K562 (cell line): Measurements from ENCODE around the gene CPT1C. TPM values are rescaled to one million over a fixed set of nuclear protein-coding genes. Genes with fewer than 3 reads are reported as not detected.

Source experiments
- EP300 ChIP-seq: IDR thresholded peaks from 2 replicates; pipeline ENCODE4 v1.6.1; 2012; ENCODE audit warnings: low read length, improper control_type of control experiment
- FOXP1 ChIP-seq: sonication (generic); formaldehyde crosslinking; IDR thresholded peaks from 2 replicates; pipeline ENCODE4 v1.8.0; 2022; ENCODE audit warnings: mild to moderate bottlenecking, missing genetic modification reagents
- GTF3C2 ChIP-seq: IDR thresholded peaks from 3 replicates; pipeline ENCODE4 v1.6.1; 2011; ENCODE audit warnings: borderline replicate concordance, mild to moderate bottlenecking, moderate library complexity; ENCODE audit not compliant: insufficient read length; ENCODE audit errors: extremely low read depth
- HCFC1 ChIP-seq: IDR thresholded peaks from 2 replicates; pipeline ENCODE4 v1.6.1; 2012; ENCODE audit warnings: low read depth, low read length, improper control_type of control experiment
- HNRNPH1 ChIP-seq: fragments of 200-400 bp; formaldehyde crosslinking; optimal IDR thresholded peaks from 2 replicates; pipeline ENCODE3; 2017; ENCODE audit warnings: low read depth, mild to moderate bottlenecking, low read length, moderate library complexity
- MCM3 ChIP-seq: fragments of 450-650 bp; IDR thresholded peaks from 2 replicates; pipeline ENCODE4 v1.6.1; 2016
- PBX2 ChIP-seq, 2 experiments: IDR thresholded peaks in 1 of 2; conservative IDR thresholded peaks in 1 of 2; 2 replicates each; pipeline ENCODE4 v1.6.1; 2016; ENCODE audit warnings: low read depth in 2 of 2, mild to moderate bottlenecking in 1 of 2, missing compliant biosample characterization in 1 of 2, missing genetic modification characterization in 1 of 2, moderate library complexity in 1 of 2
- PCBP1 ChIP-seq: fragments of 200-400 bp; formaldehyde crosslinking; IDR thresholded peaks from 2 replicates; pipeline ENCODE4 v1.6.1; 2018; ENCODE audit warnings: mild to moderate bottlenecking, low read depth, low read length; ENCODE audit not compliant: poor library complexity, severe bottlenecking
- PHF8 ChIP-seq: fragments of 200-600 bp; sonication (generic); IDR thresholded peaks from 2 replicates; pipeline ENCODE4 v1.6.1; 2012; ENCODE audit warnings: mixed run types, mild to moderate bottlenecking, inconsistent platforms, low read length, moderate library complexity, borderline replicate concordance
- POU5F1 ChIP-seq: fragments of 150-350 bp; IDR thresholded peaks from 2 replicates; pipeline ENCODE4 v1.6.1; 2014; ENCODE audit warnings: borderline replicate concordance, low read length, low read depth, mild to moderate bottlenecking; ENCODE audit not compliant: partially characterized antibody
- SIRT6 ChIP-seq: IDR thresholded peaks from one replicate; pipeline ENCODE4 v1.6.1; 2012; ENCODE audit warnings: low read depth, mild to moderate bottlenecking, control low read depth, inconsistent platforms, low read length, moderate library complexity
- SUPT5H ChIP-seq: fragments of 450-650 bp; IDR thresholded peaks from 2 replicates; pipeline ENCODE4 v1.6.1; 2016
- TCFL5 ChIP-seq: fragments of 250-450 bp; sonication (Bioruptor Pico); conservative IDR thresholded peaks from 2 replicates; pipeline ENCODE4 v1.6.1; 2021; ENCODE audit warnings: mild to moderate bottlenecking, moderate library complexity, matching md5 sums
- YBX1 ChIP-seq: fragments of 450-650 bp; IDR thresholded peaks from 2 replicates; pipeline ENCODE4 v1.7.1; 2016; ENCODE audit warnings: mild to moderate bottlenecking
- ZNF124 ChIP-seq: sonication (generic); formaldehyde crosslinking; IDR thresholded peaks from 2 replicates; pipeline ENCODE4 v1.8.1; 2022; ENCODE audit warnings: missing genetic modification reagents
- ZNF217 ChIP-seq: sonication (generic); formaldehyde crosslinking; IDR thresholded peaks from 2 replicates; pipeline ENCODE4 v1.8.0; 2022; ENCODE audit warnings: mild to moderate bottlenecking, missing genetic modification reagents
- ZNF696 ChIP-seq: fragments of 250-450 bp; sonication (Bioruptor Pico); conservative IDR thresholded peaks from 2 replicates; pipeline ENCODE4 v1.4.0; 2020; ENCODE audit warnings: mild to moderate bottlenecking, moderate library complexity
- polyA plus RNA-seq, 8 experiments: library from polyadenylated mRNA; depleted of rRNA in 4 of 8; stranded (reverse) in 5 of 8; unstranded in 3 of 8; fragments of >200 nt; fragmentation: Nextera tagmentation in 2 of 8; fragmentation: Illumina TruSeq in 1 of 8; extraction: Ambion mirVana in 2 of 8; extraction: Trizol in 1 of 8; gene quantifications; 2 replicates each; pipeline versions ENCODE4 v1.2.1 to v1.2.3, GENCODE V29; 2011 to 2014; ENCODE audit warnings: inconsistent platforms in 1 of 8, missing spikeins in 1 of 8
- total RNA-seq, 7 experiments: library from RNA; depleted of rRNA in 6 of 7; stranded (reverse); fragments of >200 nt in 6 of 7; fragmentation: Illumina TruSeq in 2 of 7; extraction: Trizol in 2 of 7; gene quantifications; 2 replicates each; pipeline versions ENCODE4 v1.2.1 to v1.2.3, GENCODE V29; 2011 to 2021; ENCODE audit warnings: low replicate concordance in 1 of 7
- TF ChIP-seq, protein P1 (sequence below): fragments of 450-650 bp; conservative IDR thresholded peaks from 2 replicates; pipeline ENCODE4 v1.6.1; 2016; ENCODE audit warnings: missing genetic modification characterization, low read depth, mild to moderate bottlenecking, missing compliant biosample characterization, moderate library complexity
- TF ChIP-seq, protein P2 (sequence below): fragments of 450-650 bp; formaldehyde crosslinking; IDR thresholded peaks from 2 replicates; pipeline ENCODE4 v1.4.0; 2020; ENCODE audit warnings: mild to moderate bottlenecking, moderate library complexity

CPT1C gene
- total and polyA plus RNA-seq, 9 of the 15 experiments (the other 6 are each of a cell fraction or from before 2014, with no cell fraction given) = 1.9 to 12.3 (median 3.0) TPM

GRCh38 chr19:49641688-49642491, 49.0 kb upstream of the CPT1C start, which contains the start of gene SCAF1 (continued):
- TF ChIP-seq PBX2 (CRISPR knock-in tag; IDR thresholded peaks at IDR 0.05; ENCODE audit: low read depth) = no peak
- no peak for TF ChIP-seq PBX2 (tag; conservative IDR thresholded peaks at IDR 0.05; ENCODE audit: low read depth)
- peak; percentile 85 for TF ChIP-seq SUPT5H
- TF ChIP-seq, protein P1, sequence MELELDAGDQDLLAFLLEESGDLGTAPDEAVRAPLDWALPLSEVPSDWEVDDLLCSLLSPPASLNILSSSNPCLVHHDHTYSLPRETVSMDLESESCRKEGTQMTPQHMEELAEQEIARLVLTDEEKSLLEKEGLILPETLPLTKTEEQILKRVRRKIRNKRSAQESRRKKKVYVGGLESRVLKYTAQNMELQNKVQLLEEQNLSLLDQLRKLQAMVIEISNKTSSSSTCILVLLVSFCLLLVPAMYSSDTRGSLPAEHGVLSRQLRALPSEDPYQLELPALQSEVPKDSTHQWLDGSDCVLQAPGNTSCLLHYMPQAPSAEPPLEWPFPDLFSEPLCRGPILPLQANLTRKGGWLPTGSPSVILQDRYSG = no peak
- peak; percentile 98 for TF ChIP-seq HCFC1
- no peak for TF ChIP-seq ZNF124 (CRISPR knock-in tag)
- TF ChIP-seq EP300 = peak; percentile 32; the same call in 1 of the 2 replicates
- TF ChIP-seq PCBP1 = no peak
- TF ChIP-seq PHF8 = peak; percentile 75; the same call in 1 of the 2 replicates
- no peak for TF ChIP-seq GTF3C2
- TF ChIP-seq, protein P2, sequence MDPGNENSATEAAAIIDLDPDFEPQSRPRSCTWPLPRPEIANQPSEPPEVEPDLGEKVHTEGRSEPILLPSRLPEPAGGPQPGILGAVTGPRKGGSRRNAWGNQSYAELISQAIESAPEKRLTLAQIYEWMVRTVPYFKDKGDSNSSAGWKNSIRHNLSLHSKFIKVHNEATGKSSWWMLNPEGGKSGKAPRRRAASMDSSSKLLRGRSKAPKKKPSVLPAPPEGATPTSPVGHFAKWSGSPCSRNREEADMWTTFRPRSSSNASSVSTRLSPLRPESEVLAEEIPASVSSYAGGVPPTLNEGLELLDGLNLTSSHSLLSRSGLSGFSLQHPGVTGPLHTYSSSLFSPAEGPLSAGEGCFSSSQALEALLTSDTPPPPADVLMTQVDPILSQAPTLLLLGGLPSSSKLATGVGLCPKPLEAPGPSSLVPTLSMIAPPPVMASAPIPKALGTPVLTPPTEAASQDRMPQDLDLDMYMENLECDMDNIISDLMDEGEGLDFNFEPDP (CRISPR knock-in tag) = no peak
- no peak for TF ChIP-seq MCM3
- TF ChIP-seq SIRT6 = no peak
- TF ChIP-seq ZNF696 (CRISPR knock-in tag) = no peak
- no peak for TF ChIP-seq FOXP1 (CRISPR knock-in tag)
- no peak for TF ChIP-seq YBX1
- TF ChIP-seq HNRNPH1 = no peak
- peak; percentile 92 for TF ChIP-seq POU5F1
- TF ChIP-seq ZNF217 = no peak
- TF ChIP-seq TCFL5 = no peak
